Measurements from ENCODE around the gene PITPNC1.

PITPNC1 gene

GRCh38 chr17:67733449-67733848 is 356.4 kb downstream of the PITPNC1 start:
- Histone ChIP-seq H3K36me3 (replicated peaks; ENCODE audit: insufficient read depth, low read length) (peaks cover 3% of the 10 kb centered on the region; the same call in 1 of the 2 replicates), H3K79me2 (ENCODE audit: low read length) (peaks cover 25% of the 10 kb centered on the region), H3K9me3 (replicated peaks; ENCODE audit: insufficient read depth, low read length) (no peaks in the 10 kb centered on the region), H3K9me2 (replicated peaks; ENCODE audit: insufficient read depth, low read length) (no peaks in the 10 kb centered on the region), H3K4me1 (ENCODE audit: low read length) (no peaks in the 10 kb centered on the region), H3K27ac (ENCODE audit: low read length) (no peak overlapping the region), H3K27me3 (replicated peaks; ENCODE audit: insufficient read depth, low read length) (no peaks in the 10 kb centered on the region), H3K4me3 (ENCODE audit: low read length) (no peak overlapping the region), H2AFZ (ENCODE audit: low read length) (no peak overlapping the region), H3K4me2 (ENCODE audit: low read depth, low read length) (no peak overlapping the region), H3K9ac (ENCODE audit: low read length) (no peak overlapping the region), H4K20me1 (ENCODE audit: insufficient read depth, low read length) (no peaks in the 10 kb centered on the region), H3F3A (ENCODE audit: insufficient read depth, low read length) (no peaks in the 10 kb centered on the region)
- TF ChIP-seq EZH2 (optimal IDR thresholded peaks at IDR 0.05; ENCODE audit: low read depth, low read length) (no peak), EZH2phosphoT487 (IDR thresholded peaks at IDR 0.05; ENCODE audit: low read length) (no peak)
- no peak for DNase-seq

DNA sequence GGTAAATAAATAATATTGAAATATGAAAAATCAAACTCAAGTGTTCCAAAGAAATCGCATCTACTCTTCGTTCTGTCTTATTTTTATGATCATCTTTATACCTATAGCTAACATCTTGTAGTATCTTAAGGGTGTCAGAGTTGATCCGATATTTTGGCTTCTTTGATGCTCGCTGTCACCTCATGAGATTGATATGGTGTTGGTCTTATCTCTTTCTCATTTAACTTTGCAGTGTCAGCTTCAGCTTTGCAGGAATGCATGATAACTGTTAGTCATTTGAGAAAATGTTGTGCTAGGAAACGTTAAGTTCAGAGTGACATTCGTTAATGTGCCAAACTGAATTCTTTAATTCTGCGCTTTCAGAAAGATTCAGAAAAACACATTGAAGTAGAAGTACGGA is 360.1 kb downstream of the PITPNC1 start:
- H3K9me3 ChIP-seq (replicated peaks; ENCODE audit: insufficient read depth, low read length) = no peaks in the 10 kb centered on the region
- H2AFZ ChIP-seq (ENCODE audit: low read length) = no peak overlapping the region
- H3K9me2 ChIP-seq (replicated peaks; ENCODE audit: insufficient read depth, low read length) = no peaks in the 10 kb centered on the region
- H3F3A ChIP-seq (ENCODE audit: insufficient read depth, low read length) = 0 out of 2 replicates have a peak, but pooled peaks cover 3% of the 10 kb centered on the region
- TF ChIP-seq EZH2 (optimal IDR thresholded peaks at IDR 0.05; ENCODE audit: low read depth, low read length) = no peak
- TF ChIP-seq CTCF (IDR thresholded peaks at IDR 0.05; ENCODE audit: low read length) = no peak
- TF ChIP-seq EZH2phosphoT487 (IDR thresholded peaks at IDR 0.05; ENCODE audit: low read length) = no peak
- H3K4me1 ChIP-seq (ENCODE audit: low read length) = no peaks in the 10 kb centered on the region
- H3K4me3 ChIP-seq (ENCODE audit: low read length) = no peak overlapping the region
- peaks cover 18% of the 10 kb centered on the region; the same call in 1 of the 2 replicates for H3K79me2 ChIP-seq (ENCODE audit: low read length)
- no peak overlapping the region for H3K9ac ChIP-seq (ENCODE audit: low read length)
- no peaks in the 10 kb centered on the region for H4K20me1 ChIP-seq (ENCODE audit: insufficient read depth, low read length)
- no peak for DNase-seq
- no peak overlapping the region for H3K27ac ChIP-seq (ENCODE audit: low read length)
- H3K27me3 ChIP-seq (replicated peaks; ENCODE audit: insufficient read depth, low read length) = no peaks in the 10 kb centered on the region
- H3K4me2 ChIP-seq (ENCODE audit: low read depth, low read length) = no peak overlapping the region
- H3K36me3 ChIP-seq (replicated peaks; ENCODE audit: insufficient read depth, low read length) = peaks cover 9% of the 10 kb centered on the region; the same call in 1 of the 2 replicates

DNA sequence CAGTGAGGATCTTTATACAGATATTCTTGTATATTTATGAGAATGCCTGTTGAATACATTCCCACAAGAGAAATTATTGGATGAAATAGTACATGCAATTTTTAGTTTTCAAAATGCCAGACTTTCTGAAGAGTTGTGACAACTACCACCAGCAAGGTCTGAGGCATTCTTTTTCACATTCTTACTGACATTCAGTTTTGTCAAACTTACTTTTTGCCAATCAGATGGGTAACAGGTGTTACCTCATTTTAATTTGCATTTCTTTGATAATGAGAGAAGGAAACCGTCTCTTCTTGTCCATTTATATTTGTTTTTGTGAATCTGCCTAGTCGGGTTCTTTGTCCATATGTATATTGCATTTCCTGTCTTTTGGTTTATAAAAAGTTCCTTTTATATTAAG is 364.9 kb downstream of the PITPNC1 start:
- no peak overlapping the region for H3K27ac ChIP-seq (ENCODE audit: low read length)
- no peaks in the 10 kb centered on the region for H3K27me3 ChIP-seq (replicated peaks; ENCODE audit: insufficient read depth, low read length)
- H3K4me3 ChIP-seq (ENCODE audit: low read length) = no peak overlapping the region
- no peak for DNase-seq
- 0 out of 2 replicates have a peak, but pooled peaks cover 3% of the 10 kb centered on the region for H3F3A ChIP-seq (ENCODE audit: insufficient read depth, low read length)
- no peak for TF ChIP-seq CTCF (IDR thresholded peaks at IDR 0.05; ENCODE audit: low read length)
- no peak for TF ChIP-seq EZH2 (optimal IDR thresholded peaks at IDR 0.05; ENCODE audit: low read depth, low read length)
- no peak for TF ChIP-seq EZH2phosphoT487 (IDR thresholded peaks at IDR 0.05; ENCODE audit: low read length)
- H4K20me1 ChIP-seq (ENCODE audit: insufficient read depth, low read length) = no peaks in the 10 kb centered on the region
- peaks cover 3% of the 10 kb centered on the region; the same call in 1 of the 2 replicates for H3K79me2 ChIP-seq (ENCODE audit: low read length)
- peaks cover 19% of the 10 kb centered on the region; the same call in 1 of the 2 replicates for H3K36me3 ChIP-seq (replicated peaks; ENCODE audit: insufficient read depth, low read length)
- H3K9me3 ChIP-seq (replicated peaks; ENCODE audit: insufficient read depth, low read length) = no peaks in the 10 kb centered on the region
- no peak overlapping the region for H2AFZ ChIP-seq (ENCODE audit: low read length)
- no peak overlapping the region for H3K9ac ChIP-seq (ENCODE audit: low read length)
- H3K9me2 ChIP-seq (replicated peaks; ENCODE audit: insufficient read depth, low read length) = no peaks in the 10 kb centered on the region
- H3K4me1 ChIP-seq (ENCODE audit: low read length) = no peaks in the 10 kb centered on the region
- no peak overlapping the region for H3K4me2 ChIP-seq (ENCODE audit: low read depth, low read length)
